ENCODE measurements around the gene ZNF580.

GRCh38 chr19:55651236-55651635, 10.4 kb downstream of the ZNF580 start:
- TF ChIP-seq RFX5 (IDR thresholded peaks at IDR 0.05; ENCODE audit: low read depth, low read length) (no peak), CTCF (IDR thresholded peaks at IDR 0.05 in 2 of 3, conservative IDR thresholded peaks at IDR 0.05 in 1 of 3; ENCODE audit: control insufficient read depth in 2 of 3, extremely low read depth in 1 of 3, insufficient read depth in 1 of 3, low read depth in 3 of 3, low read length in 3 of 3) (no peak), FOS (IDR thresholded peaks at IDR 0.05; ENCODE audit: borderline replicate concordance, extremely low read depth, insufficient read length) (no peak), SPI1 (IDR thresholded peaks at IDR 0.05; ENCODE audit: borderline replicate concordance, insufficient read depth, low read depth, low read length) (no peak), RAD21 (IDR thresholded peaks at IDR 0.05; ENCODE audit: insufficient read depth, low read depth, low read length) (no peak), SMAD5 (IDR thresholded peaks at IDR 0.05; ENCODE audit: low read depth) (no peak), ZNF384 (IDR thresholded peaks at IDR 0.05; ENCODE audit: borderline replicate concordance, low read depth, low read length) (no peak)
